ENCODE data around the gene LRP1-AS. TPM values are rescaled to one million over a fixed set of nuclear protein-coding genes. Genes with fewer than 3 reads are reported as not detected.

The LRP1-AS gene
- total RNA-seq, 1 experiment from 2014 or later, result not detected

- DNase-seq (ENCODE audit: low read depth, low spot score) (no peak), ATAC-seq (no peak)
- ChIA-PET RAD21 (ENCODE audit: low non-redundant PET in 1 of 2, low total read pairs in 2 of 2, uncharacterized antibody in 2 of 2, unreplicated experiment in 2 of 2) (interaction anchor here in 1 of 2 experiments (0.7 to 1.3 kb wide), 2 partner anchors 8 to 112 kb away, joined by 3 read pairs; no protein-coding TSS in a partner anchor), POLR2A (no interaction called here), CTCF (interaction anchor here (0.9 to 2.7 kb wide), 6 partner anchors 54 to 113 kb away, joined by 3 to 25 read pairs (median 8); partner anchors contain the start of gene LRP1)
- BruUV-seq (replicated peaks), result no TSS peak
- Histone ChIP-seq H3K4me2 (ENCODE audit: low read length) (no peak overlapping the region), H3K27ac (ENCODE audit: low read depth, low read length) (no peak overlapping the region), H3K9me2 (ENCODE audit: insufficient read depth) (no peaks in the 10 kb centered on the region), H3K79me2 (ENCODE audit: insufficient read depth, low read length) (no peaks in the 10 kb centered on the region), H4K20me1 (ENCODE audit: insufficient read depth) (no peaks in the 10 kb centered on the region), H3K27me3 (ENCODE audit: insufficient read depth, low read length) (no peaks in the 10 kb centered on the region), H3K36me3 (ENCODE audit: control insufficient read depth in 1 of 2, insufficient read depth in 2 of 2, low read length in 2 of 2) (no peaks in the 10 kb centered on the region), H3K4me3 (replicated peaks in 1 of 2; ENCODE audit: low read depth in 1 of 2, low read length in 2 of 2) (no peak overlapping the region), H3K9me3 (ENCODE audit: control insufficient read depth in 1 of 2, insufficient read depth in 1 of 2, low read depth in 1 of 2, low read length in 2 of 2) (no peaks in the 10 kb centered on the region), H2AFZ (ENCODE audit: low read depth, low read length, poor library complexity, severe bottlenecking) (no peak overlapping the region), H3K9ac (ENCODE audit: low read length) (no peak overlapping the region), H3K4me1 (ENCODE audit: control insufficient read depth in 1 of 2, insufficient read depth in 2 of 2, low read length in 2 of 2) (peaks cover 2 to 17% of the 10 kb centered on the region in 2 experiments; a peak in 3 of 4 replicates)
- intact Hi-C loops (cut with micrococcal nuclease), result loop anchor here (2.0 kb wide), 2 partner anchors 57 to 173 kb away; no protein-coding TSS in a partner anchor
- TF ChIP-seq ATF3 (IDR thresholded peaks at IDR 0.05) (no peak), YY1 (IDR thresholded peaks at IDR 0.05; ENCODE audit: extremely low read depth, insufficient replicate concordance, low read depth, low read length) (no peak), REST (IDR thresholded peaks at IDR 0.05; ENCODE audit: low read depth) (no peak)
These were observed 34.2 kb upstream of the LRP1-AS start for GRCh38 chr12:57181561-57182155.

Measured in HCT116 (cell line).